Gastroesophageal sphincter (tissue), 4 donors: ENCODE data around the gene ELN. TPM values are rescaled to one million over a fixed set of nuclear protein-coding genes. Genes with fewer than 3 reads are reported as not detected.

Source experiments
- ATAC-seq: fragments of 150-250 bp; one replicate; pipeline ENCODE4 v1.9.1; 2016; ENCODE audit warnings: mild to moderate bottlenecking, moderate library complexity
- H3K27ac ChIP-seq, 4 donors: fragments of 200-600 bp; sonication (generic) in 3 of 4; 1 replicate in 3 of 4; 2 replicates in 1 of 4; pipeline ENCODE4 v1.5.1; 2016 to 2019
- H3K27me3 ChIP-seq: fragments of 200-600 bp; sonication (generic); one replicate; pipeline ENCODE4 v1.5.1; 2019
- H3K36me3 ChIP-seq, 2 donors: fragments of 200-600 bp; sonication (generic); one replicate each; pipeline ENCODE4 v1.5.1; 2019; ENCODE audit warnings: control low read depth in 1 of 2
- H3K4me1 ChIP-seq, 3 donors: fragments of 200-600 bp; sonication (generic); 1 replicate in 2 of 3; 2 replicates in 1 of 3; pipeline ENCODE4 v1.5.1; 2016 to 2019; ENCODE audit warnings: control low read depth in 2 of 3
- H3K4me3 ChIP-seq, 2 donors: fragments of 200-600 bp; sonication (generic); one replicate each; pipeline ENCODE4 v1.5.1; 2019; ENCODE audit warnings: mild to moderate bottlenecking in 1 of 2, moderate library complexity in 1 of 2
- H3K9me3 ChIP-seq, 3 donors: fragments of 200-600 bp; sonication (generic); one replicate each; pipeline ENCODE4 v1.5.1; 2017 to 2019; ENCODE audit warnings: control low read depth in 2 of 3
- CTCF ChIP-seq, 4 experiments: fragments of 200-600 bp in 2 of 4; fragments of 450-650 bp in 2 of 4; sonication (generic) in 1 of 4; IDR thresholded peaks; one replicate each; pipeline ENCODE4 v1.5.1; 2017 to 2019; ENCODE audit warnings: antibody characterized with exemption in 4 of 4, mild to moderate bottlenecking in 2 of 4, moderate library complexity in 2 of 4
- EP300 ChIP-seq: sonication (generic); formaldehyde crosslinking; IDR thresholded peaks from one replicate; pipeline ENCODE4 v1.6.1; 2017; ENCODE audit warnings: antibody characterized with exemption, mild to moderate bottlenecking
- POLR2A ChIP-seq, 2 donors: fragments of 450-650 bp; IDR thresholded peaks; one replicate each; pipeline ENCODE4 v1.6.1; 2017; ENCODE audit warnings: antibody characterized with exemption in 2 of 2, mild to moderate bottlenecking in 2 of 2, moderate library complexity in 1 of 2
- POLR2AphosphoS5 ChIP-seq: sonication (generic); formaldehyde crosslinking; IDR thresholded peaks from one replicate; pipeline ENCODE4 v1.6.1; 2017; ENCODE audit warnings: antibody characterized with exemption
- WGBS, 2 donors: methylation state at CpG; one replicate each; pipeline ENCODE4 v1.1.5; 2018; ENCODE audit warnings: low coverage in 1 of 2; 5-methylcytosine and 5-hydroxymethylcytosine counted together
- total RNA-seq, 4 donors: library from RNA; depleted of rRNA; stranded (reverse); fragments of >200 nt; gene quantifications; one replicate each; pipeline ENCODE4 v1.1.0, GENCODE V29; 2016

The ELN gene
- total RNA-seq, 4 donors from 2014 or later: 316 to 703 (median 441) TPM

GRCh38 chr7:74092321-74092963 is 64.5 kb downstream of the ELN start:
- WGBS, 2 donors: 10 to 67% methylated on average over 1 to 2 of the region's 13 CpGs
- Histone ChIP-seq H3K4me3 (peak overlapping the region in 1 of 2 donors; percentile 53), H3K27me3 (no peaks in the 10 kb centered on the region), H3K9me3 (no peaks in the 10 kb centered on the region), H3K36me3 (peaks cover 0 to 20% of the 10 kb centered on the region in 2 donors), H3K27ac (peak overlapping the region in 3 of 4 donors; percentile 70 to 81 (median 71)), H3K4me1 (peaks cover 0 to 34% (median 19%) of the 10 kb centered on the region in 3 donors)
- no peak for TF ChIP-seq CTCF (IDR thresholded peaks at IDR 0.05)
- TF ChIP-seq EP300: no peak
- TF ChIP-seq POLR2AphosphoS5: no peak
- ATAC-seq: peak; percentile 9

- Histone ChIP-seq H3K4me3 (peak overlapping the region in 1 of 2 donors; percentile 53), H3K4me1 (peaks cover 0 to 34% (median 19%) of the 10 kb centered on the region in 3 donors), H3K27me3 (no peaks in the 10 kb centered on the region), H3K9me3 (no peaks in the 10 kb centered on the region), H3K27ac (peak overlapping the region in 3 of 4 donors; percentile 70 to 81 (median 71)), H3K36me3 (peaks cover 0 to 20% of the 10 kb centered on the region in 2 donors)
- TF ChIP-seq EP300 (no peak), CTCF (IDR thresholded peaks at IDR 0.05) (no peak), POLR2A (IDR thresholded peaks at IDR 0.05) (no peak), POLR2AphosphoS5 (no peak)
- ATAC-seq: peak; percentile 40
- 20% methylated on average over 2 of the region's 12 CpGs; no CpG with 5 or more reads in 1 of the 2 donors for WGBS, 2 donors
Observed at GRCh38 chr7:74092964-74093471, 65.0 kb downstream of the ELN start.

- Histone ChIP-seq H3K36me3 (peaks cover 0 to 21% of the 10 kb centered on the region in 2 donors), H3K4me1 (peaks cover 0 to 34% (median 19%) of the 10 kb centered on the region in 3 donors), H3K27me3 (no peaks in the 10 kb centered on the region), H3K4me3 (peak overlapping the region in 1 of 2 donors; percentile 53), H3K27ac (peak overlapping the region in 3 of 4 donors; percentile 70 to 81 (median 71)), H3K9me3 (no peaks in the 10 kb centered on the region)
- peak; percentile 2 for ATAC-seq
- WGBS, 2 donors: no CpG with 5 or more reads among the region's 15 CpGs
- TF ChIP-seq POLR2AphosphoS5: no peak
- TF ChIP-seq POLR2A (IDR thresholded peaks at IDR 0.05): no peak
- TF ChIP-seq EP300: no peak
- no peak for TF ChIP-seq CTCF (IDR thresholded peaks at IDR 0.05)
Observed at GRCh38 chr7:74093671-74094223, 65.8 kb downstream of the ELN start.

- TF ChIP-seq EP300: no peak
- Histone ChIP-seq H3K4me3 (peak overlapping the region; percentile 26 to 53), H3K36me3 (peaks cover 0 to 28% of the 10 kb centered on the region in 2 donors), H3K4me1 (peaks cover 0 to 34% (median 19%) of the 10 kb centered on the region in 3 donors), H3K27me3 (no peaks in the 10 kb centered on the region), H3K9me3 (no peaks in the 10 kb centered on the region), H3K27ac (peak overlapping the region in 3 of 4 donors; percentile 70 to 81 (median 71))
- peak; percentile 74 for ATAC-seq
- WGBS, 2 donors: 3 to 10% methylated on average over 6 of the region's 32 CpGs
Observed at GRCh38 chr7:74094224-74095101, 66.5 kb downstream of the ELN start.

GRCh38 chr7:74095135-74095534 is 67.2 kb downstream of the ELN start:
- peaks cover 0 to 35% of the 10 kb centered on the region in 2 donors for H3K36me3 ChIP-seq
- WGBS, 2 donors: 92 to 100% methylated on average over 1 to 2 of the region's 6 CpGs
- H3K4me1 ChIP-seq: peaks cover 0 to 34% (median 19%) of the 10 kb centered on the region in 3 donors
- H3K27ac ChIP-seq: peak overlapping the region in 3 of 4 donors; percentile 70 to 81 (median 71)
- TF ChIP-seq EP300 (no peak), CTCF (IDR thresholded peaks at IDR 0.05) (no peak), POLR2AphosphoS5 (no peak), POLR2A (IDR thresholded peaks at IDR 0.05) (no peak)
- peak overlapping the region in 1 of 2 donors; percentile 53 for H3K4me3 ChIP-seq
- H3K9me3 ChIP-seq: no peaks in the 10 kb centered on the region
- no peaks in the 10 kb centered on the region for H3K27me3 ChIP-seq
- no peak for ATAC-seq
